HG02798 (cell line): ENCODE data around the gene PLPPR1.

Source experiments
- ATAC-seq: cut with Tn5 transposase; IDR thresholded peaks from one replicate; pipeline ENCODE4 v1.9.1; 2021; ENCODE audit warnings: mild to moderate bottlenecking; ENCODE audit not compliant: unreplicated experiment, poor library complexity

Gene PLPPR1

DNA sequence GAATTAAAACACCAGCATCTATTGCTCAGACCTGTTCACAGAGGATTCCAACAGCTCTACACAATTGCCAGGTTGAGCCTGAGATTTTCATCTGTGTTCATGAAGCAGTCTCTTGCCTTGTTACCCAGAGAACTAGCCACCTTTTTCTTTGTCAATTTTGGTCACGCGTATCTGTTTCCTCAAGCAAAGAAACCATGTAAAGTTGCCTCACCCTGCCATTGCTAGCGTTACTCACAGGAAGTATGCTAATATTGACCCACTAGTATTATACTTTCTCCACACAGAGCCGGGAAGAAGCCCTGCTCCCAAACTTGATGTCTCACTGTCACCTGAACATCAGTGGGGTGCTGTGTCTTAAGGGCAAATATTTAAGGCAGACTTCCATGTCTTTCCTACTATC is 168.5 kb downstream of the PLPPR1 start:
- ATAC-seq: no peak

GRCh38 chr9:101200852-101201251 is 172.3 kb downstream of the PLPPR1 start:
- no peak for ATAC-seq

GRCh38 chr9:101201630-101202029 is 173.1 kb downstream of the PLPPR1 start:
- ATAC-seq: no peak

DNA sequence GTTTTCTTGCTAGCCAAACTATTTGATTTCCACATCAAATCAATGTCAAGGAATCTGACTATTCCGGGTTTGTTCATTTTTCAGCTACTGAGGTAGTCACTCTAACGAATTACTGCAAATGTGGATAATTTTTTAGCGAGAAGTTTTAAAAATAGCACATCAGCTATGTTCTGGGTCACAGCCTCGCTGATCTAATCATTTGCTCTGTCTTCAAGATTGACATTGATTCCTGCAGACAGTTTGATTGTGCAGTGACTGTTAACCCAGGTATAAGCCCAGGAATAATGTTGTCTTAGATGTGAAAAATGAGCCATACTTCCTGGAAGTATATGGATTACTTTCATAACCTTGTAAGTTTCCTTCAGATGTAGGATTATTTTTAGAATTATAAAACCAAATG is 181.1 kb downstream of the PLPPR1 start:
- no peak for ATAC-seq

- ATAC-seq: no peak
These were observed 184.1 kb downstream of the PLPPR1 start for GRCh38 chr9:101212661-101213060.

GRCh38 chr9:101219030-101219429 is 190.5 kb downstream of the PLPPR1 start:
- ATAC-seq: no peak

DNA sequence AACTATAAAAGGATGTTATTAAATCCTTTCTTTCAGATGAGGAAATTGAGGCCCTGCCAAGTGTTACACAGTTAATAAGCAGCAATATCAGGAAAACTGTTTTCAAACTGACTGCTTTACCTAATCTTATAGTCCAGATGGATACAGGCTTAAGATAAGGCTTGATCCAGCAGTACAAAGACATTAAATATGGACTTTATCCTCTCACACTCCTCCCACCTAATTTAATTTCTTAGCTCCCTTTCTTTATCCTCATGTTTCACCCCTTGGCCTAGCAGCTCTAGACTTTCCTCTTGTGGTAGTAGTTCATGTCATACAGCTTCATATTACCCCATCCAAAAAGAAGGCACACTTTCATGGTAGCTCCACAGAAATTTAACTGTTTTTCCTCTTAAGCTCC is 191.8 kb downstream of the PLPPR1 start:
- ATAC-seq: no peak

DNA sequence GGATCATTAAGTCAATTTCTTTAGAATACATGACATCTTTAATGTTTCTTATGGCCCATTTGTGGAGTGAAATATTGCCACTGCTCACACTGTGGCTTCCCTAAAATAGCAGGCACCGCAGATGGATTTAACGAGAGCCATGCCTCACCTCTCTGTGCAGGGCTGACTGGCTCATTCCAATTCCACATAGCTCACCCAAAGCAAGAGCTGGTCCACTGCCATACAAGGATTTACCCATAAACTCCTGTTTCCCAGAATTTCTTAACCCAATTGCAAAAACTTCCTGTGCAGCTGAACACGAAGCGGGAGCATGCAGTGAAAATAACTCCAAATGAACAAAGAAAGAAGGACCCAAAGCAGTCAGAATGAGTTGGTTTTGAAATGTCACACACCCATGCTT is 196.7 kb downstream of the PLPPR1 start:
- no peak for ATAC-seq

DNA sequence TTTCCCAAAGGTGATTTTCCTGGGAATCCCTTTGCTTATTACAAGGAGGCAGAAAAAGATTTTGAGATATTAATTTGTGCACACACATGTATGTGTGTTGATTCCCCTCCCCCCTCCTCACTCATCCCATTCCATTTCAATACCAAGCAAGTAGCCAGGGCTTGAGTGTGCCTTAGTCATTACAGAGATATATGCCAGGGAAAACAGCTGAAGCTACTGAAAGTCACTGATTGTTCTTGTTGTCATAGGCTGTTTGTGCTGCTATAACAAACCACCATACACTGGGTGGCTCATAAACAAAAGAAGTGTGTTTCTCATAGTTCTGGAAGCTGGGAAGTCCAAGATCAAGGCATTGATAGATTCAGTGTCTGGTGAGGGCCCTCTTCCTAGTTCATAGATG is 197.6 kb downstream of the PLPPR1 start:
- ATAC-seq: no peak

- no peak for ATAC-seq
These were observed 198.3 kb downstream of the PLPPR1 start for GRCh38 chr9:101226803-101227202.

- ATAC-seq: no peak
These were observed 201.1 kb downstream of the PLPPR1 start for GRCh38 chr9:101229606-101230005.

- ATAC-seq: no peak
These were observed 204.0 kb downstream of the PLPPR1 start for GRCh38 chr9:101232405-101232977.

DNA sequence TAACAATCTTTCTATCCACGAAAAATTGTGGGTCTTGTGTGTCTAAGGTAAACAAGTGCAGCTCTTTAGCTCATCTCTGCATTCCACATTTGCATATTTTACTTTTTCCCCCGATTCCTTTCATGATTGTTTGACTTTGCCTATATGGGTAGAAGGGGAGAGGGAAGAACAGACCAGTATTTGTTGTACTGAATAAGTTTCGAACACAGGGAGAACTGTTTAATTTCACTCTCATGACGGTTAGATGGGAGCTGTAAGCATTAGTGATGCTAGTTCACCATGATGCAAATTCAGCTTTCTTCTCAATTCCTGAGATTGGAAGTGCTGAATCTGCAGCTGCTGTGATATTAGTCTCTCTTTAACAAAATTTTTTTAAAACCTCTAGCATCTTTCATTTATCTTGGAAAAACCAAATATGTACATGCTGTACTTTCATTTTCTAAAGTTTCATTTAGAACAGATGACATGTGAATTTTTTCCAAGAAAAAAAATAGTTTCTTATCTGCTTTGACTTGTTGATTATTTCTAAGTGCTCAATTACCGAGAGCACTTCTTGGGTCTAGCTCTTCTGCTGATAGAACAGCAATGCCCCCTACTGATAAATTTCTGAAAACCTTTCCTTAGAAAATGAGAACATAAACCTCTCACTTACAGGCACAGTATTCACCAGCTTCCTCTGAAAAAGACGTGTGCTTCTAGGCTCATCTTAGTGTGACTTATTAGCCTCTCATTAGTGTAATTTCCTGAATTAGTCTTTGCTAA is 206.8 kb downstream of the PLPPR1 start:
- ATAC-seq: peak; percentile 72

- ATAC-seq: no peak
These were observed 214.1 kb downstream of the PLPPR1 start for GRCh38 chr9:101242651-101243050.

DNA sequence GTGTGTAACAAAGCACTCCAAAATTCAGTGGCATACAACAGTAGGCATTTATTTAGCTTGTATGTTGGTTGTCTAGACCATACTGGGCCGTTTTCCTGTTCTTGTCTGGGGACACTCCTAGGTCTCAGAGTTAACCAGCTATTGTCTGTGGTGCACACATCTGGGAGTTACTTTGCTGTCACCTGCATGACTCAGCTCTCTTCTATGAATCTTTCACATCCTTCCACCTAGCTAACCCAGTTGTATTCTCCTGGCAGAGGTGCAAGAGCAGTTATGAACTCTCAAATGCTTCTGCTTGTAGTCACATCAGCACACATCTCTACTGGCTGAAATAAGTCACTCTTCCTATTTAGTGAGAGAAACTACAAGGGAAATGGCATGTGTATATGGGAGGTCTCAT is 218.2 kb downstream of the PLPPR1 start:
- no peak for ATAC-seq

DNA sequence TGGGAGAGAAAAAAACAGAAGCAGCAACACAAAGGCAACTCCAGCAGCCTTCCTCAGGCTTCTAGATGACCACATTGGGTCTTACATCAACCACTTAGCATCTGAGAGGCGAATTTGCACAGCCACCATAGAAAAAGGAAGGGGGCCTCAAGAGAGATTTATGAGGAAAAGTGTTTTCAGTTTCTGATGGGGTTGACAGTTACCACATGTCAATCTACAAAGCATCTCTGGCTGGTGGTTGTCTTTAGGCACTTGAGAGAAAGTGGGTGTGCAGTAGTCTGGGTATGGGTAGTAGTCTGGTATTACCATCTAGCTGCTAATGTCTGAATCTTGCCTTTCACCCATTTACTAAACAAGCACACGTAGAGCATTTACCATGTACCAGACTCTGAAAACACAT is 218.8 kb downstream of the PLPPR1 start:
- ATAC-seq: no peak

GRCh38 chr9:101254733-101255433 is 226.4 kb downstream of the PLPPR1 start:
- no peak for ATAC-seq

DNA sequence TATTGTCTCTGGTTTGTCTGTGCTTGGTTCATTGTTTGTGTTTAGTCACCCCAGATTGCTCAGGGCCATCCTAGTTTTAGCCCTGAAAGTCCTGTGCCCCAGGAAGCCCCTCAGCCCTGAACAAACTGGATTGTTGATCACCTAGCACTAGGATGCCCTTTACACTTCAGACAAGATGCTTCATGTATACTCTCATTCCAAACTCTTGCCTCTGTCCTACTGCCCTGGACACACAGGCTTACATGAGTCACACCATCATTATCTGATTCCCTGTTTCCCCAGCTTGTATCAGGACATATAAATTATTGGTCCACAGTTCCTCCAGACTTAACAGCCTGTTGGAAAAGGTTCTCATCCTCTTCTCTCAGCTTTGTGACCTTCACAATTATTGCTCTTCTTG is 236.2 kb downstream of the PLPPR1 start:
- no peak for ATAC-seq

GRCh38 chr9:101265261-101265660 is 236.7 kb downstream of the PLPPR1 start:
- ATAC-seq: no peak

DNA sequence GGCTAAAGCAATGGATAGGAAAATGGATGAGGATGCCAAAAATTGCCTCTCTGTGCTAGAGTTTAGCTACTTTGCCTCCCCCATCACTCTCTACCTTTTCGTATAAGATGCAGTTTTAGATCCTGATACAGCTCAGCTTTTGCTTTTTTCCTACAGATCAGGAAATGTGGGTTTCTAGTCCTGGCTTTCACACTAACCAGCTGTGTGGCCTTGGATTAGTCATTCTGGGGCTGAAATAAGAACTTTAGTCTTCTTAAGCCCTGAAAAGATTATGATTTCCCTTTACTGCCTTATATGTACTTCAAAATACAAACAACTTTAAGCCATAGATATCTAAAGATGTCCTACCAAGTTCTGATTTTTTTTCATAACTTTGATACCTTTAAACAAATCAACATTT is 239.9 kb downstream of the PLPPR1 start:
- ATAC-seq: no peak

DNA sequence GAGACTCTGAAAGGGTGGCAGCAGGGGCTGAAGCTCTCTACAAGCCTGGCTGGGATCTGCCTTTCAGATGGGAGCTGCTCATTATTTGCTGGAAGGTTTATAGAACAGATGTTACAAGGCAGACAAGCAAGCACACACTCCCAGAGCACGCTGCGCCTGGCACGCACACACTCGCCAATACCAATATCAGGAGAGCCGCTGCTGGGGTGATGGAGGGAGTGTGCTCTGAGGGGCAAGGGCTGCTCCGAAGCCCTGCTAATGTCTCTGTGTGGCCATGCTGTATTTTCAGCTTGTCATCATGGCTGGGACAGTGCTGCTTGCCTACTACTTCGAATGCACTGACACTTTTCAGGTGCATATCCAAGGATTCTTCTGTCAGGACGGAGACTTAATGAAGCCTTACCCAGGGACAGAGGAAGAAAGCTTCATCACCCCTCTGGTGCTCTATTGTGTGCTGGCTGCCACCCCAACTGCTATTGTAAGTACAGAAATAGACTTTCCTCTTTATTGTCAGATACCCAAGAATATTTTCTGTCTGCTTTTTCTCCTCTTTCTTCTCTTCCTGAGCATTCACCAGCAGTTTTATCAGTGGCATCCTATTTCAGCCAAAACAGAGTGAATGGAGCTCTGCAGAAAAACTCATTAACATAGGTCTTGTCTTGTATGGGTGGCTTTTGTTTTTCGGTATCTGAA is 241.2 kb downstream of the PLPPR1 start:
- no peak for ATAC-seq
